ENCODE measurements around the gene EID1.

Gene EID1

DNA sequence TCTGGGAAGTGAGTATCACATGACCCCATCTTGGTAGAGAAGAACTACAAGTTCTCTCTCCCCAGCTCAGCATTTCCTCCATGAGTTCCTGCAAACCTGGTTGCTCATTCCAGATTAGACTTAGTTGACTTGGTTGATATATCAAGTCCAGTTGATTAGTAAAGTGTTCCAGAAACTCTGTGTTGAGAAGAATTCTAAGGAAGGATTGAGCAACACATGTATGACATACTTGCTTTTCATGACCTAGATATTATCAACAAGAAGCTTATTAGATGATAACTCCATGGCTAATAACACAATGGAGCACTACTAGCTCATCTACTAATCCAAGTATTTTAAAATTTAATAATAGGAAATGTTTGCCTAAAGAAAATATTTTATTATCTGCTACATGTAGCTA is 6.4 kb upstream of the EID1 start:
- Histone ChIP-seq H3K9me3 (ENCODE audit: severe bottlenecking) (no peaks in the 10 kb centered on the region), H3K27ac (no peak overlapping the region), H3K36me3 (no peaks in the 10 kb centered on the region), H3K4me3 (ENCODE audit: low read depth, low read length) (no peak overlapping the region), H3K27me3 (ENCODE audit: insufficient read depth, low read depth, severe bottlenecking) (no peaks in the 10 kb centered on the region)
- TF ChIP-seq, protein P1, sequence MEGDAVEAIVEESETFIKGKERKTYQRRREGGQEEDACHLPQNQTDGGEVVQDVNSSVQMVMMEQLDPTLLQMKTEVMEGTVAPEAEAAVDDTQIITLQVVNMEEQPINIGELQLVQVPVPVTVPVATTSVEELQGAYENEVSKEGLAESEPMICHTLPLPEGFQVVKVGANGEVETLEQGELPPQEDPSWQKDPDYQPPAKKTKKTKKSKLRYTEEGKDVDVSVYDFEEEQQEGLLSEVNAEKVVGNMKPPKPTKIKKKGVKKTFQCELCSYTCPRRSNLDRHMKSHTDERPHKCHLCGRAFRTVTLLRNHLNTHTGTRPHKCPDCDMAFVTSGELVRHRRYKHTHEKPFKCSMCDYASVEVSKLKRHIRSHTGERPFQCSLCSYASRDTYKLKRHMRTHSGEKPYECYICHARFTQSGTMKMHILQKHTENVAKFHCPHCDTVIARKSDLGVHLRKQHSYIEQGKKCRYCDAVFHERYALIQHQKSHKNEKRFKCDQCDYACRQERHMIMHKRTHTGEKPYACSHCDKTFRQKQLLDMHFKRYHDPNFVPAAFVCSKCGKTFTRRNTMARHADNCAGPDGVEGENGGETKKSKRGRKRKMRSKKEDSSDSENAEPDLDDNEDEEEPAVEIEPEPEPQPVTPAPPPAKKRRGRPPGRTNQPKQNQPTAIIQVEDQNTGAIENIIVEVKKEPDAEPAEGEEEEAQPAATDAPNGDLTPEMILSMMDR (IDR thresholded peaks at IDR 0.05; ENCODE audit: low read depth, low read length), result no peak
- no peak for DNase-seq

DNA sequence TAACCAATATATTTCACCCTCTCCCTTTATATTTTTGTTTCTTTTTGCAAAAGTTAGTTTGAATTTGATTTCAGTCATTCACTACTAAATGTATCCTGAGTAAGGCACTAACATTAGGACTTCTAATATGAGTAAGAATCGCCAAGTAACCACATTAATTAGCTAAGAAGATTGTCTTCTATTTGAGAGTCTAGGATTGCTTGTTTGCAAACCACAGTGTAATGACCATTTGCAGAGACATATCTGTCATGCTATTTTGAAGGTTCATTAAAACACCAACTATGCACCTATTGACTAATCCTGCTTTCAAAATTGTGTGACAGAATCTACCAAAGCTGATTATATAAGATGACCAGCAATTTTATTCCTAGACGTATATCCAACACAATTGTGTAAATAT is 5.3 kb upstream of the EID1 start:
- DNase-seq, result no peak
- Histone ChIP-seq H3K27ac (no peak overlapping the region), H3K27me3 (ENCODE audit: insufficient read depth, low read depth, severe bottlenecking) (no peaks in the 10 kb centered on the region), H3K9me3 (ENCODE audit: severe bottlenecking) (no peaks in the 10 kb centered on the region), H3K4me3 (ENCODE audit: low read depth, low read length) (no peak overlapping the region), H3K36me3 (no peaks in the 10 kb centered on the region)
- TF ChIP-seq, protein P1 (IDR thresholded peaks at IDR 0.05; ENCODE audit: low read depth, low read length), result no peak

DNA sequence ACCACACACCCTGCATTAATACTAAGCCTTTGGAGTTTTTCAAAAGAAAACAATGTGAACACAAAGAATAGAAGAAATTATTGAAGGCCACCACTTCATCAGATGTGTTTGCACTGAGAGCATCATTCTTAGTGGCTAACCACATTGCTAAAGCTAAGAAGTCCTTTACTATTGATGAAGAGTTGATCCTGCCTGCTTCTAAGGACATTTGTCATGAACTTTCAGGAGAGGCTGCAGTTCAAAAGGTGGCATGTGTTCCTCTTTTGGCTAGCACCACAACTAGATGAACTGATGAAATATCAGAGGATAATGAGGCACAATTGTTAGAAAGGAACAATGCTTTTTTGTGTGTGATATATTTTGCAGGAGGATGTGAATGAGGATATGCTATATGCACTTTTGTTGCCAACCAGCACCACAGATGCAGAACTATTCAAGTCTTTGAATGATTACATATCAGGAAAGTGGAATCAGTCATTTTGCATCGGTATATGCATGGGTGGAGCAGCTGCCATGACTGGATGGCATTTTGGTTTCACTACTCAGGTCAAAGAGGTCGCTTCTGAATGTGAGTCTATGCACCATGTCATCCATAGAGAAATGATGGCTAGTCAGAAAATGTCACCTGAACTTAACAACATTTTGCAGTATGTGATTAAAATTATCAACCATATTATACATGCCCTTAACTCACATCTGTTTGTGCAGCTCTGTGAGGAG is 2.5 kb upstream of the EID1 start:
- Histone ChIP-seq H3K9me3 (ENCODE audit: severe bottlenecking) (no peaks in the 10 kb centered on the region), H3K4me3 (ENCODE audit: low read depth, low read length) (no peak overlapping the region), H3K36me3 (no peaks in the 10 kb centered on the region), H3K27me3 (ENCODE audit: insufficient read depth, low read depth, severe bottlenecking) (no peaks in the 10 kb centered on the region), H3K27ac (no peak overlapping the region)
- DNase-seq, result no peak
- TF ChIP-seq, protein P1 (IDR thresholded peaks at IDR 0.05; ENCODE audit: low read depth, low read length), result no peak

DNA sequence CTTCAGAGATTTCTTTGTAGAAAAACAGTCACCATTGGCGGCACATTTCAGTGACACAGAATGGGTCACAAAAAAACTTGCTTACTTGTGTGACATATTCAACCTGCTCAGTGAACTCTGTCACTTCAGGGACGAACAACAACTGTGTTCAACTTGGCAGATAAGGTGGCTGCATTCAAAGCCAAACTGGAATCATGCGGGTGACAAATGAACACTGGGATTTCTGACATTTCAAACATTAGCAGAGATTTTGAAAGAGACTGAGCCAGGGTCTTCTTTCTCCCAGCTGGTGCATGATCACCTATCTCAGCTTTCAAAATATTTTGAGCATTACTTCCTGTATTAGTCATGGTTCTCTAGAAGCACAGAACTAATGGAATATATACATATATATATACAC is 1.9 kb upstream of the EID1 start:
- no peak for DNase-seq
- TF ChIP-seq, protein P1 (IDR thresholded peaks at IDR 0.05; ENCODE audit: low read depth, low read length), result no peak
- Histone ChIP-seq H3K27ac (no peak overlapping the region), H3K9me3 (ENCODE audit: severe bottlenecking) (no peaks in the 10 kb centered on the region), H3K4me3 (ENCODE audit: low read depth, low read length) (no peak overlapping the region), H3K36me3 (no peaks in the 10 kb centered on the region), H3K27me3 (ENCODE audit: insufficient read depth, low read depth, severe bottlenecking) (no peaks in the 10 kb centered on the region)

DNA sequence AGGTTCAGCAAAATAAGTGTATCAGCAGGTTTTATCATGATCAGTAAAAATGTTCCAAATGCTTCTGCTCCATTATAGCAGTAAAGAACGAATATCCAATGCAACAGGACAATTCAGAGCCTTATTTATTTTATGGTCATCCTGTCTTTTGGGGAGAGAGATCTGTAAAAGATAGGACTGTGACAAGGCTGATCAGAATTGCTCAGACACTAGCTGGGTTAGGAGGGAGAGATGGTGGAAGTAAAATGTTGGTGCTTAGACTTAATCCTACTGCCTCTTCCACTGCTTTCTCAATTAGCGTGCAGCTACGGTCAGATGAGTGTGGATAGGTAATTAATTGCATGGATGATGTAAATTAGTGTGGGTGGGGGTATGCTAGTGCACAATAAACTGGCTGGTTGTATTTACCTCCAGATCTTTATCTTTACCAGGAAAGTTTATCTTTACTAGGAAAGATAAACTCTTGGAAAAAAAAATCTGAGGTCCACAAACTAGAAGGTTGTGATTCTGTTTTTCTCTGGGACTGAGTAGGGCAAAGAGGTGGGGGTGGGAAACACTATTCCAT is 2.2 kb downstream of the EID1 start:
- no peak overlapping the region for H3K27ac ChIP-seq
- H3K9me3 ChIP-seq (ENCODE audit: severe bottlenecking), result no peaks in the 10 kb centered on the region
- H3K27me3 ChIP-seq (ENCODE audit: insufficient read depth, low read depth, severe bottlenecking), result no peaks in the 10 kb centered on the region
- TF ChIP-seq, protein P1 (IDR thresholded peaks at IDR 0.05; ENCODE audit: low read depth, low read length), result no peak
- no peaks in the 10 kb centered on the region for H3K36me3 ChIP-seq
- no peak overlapping the region for H3K4me3 ChIP-seq (ENCODE audit: low read depth, low read length)
- no peak for DNase-seq

DNA sequence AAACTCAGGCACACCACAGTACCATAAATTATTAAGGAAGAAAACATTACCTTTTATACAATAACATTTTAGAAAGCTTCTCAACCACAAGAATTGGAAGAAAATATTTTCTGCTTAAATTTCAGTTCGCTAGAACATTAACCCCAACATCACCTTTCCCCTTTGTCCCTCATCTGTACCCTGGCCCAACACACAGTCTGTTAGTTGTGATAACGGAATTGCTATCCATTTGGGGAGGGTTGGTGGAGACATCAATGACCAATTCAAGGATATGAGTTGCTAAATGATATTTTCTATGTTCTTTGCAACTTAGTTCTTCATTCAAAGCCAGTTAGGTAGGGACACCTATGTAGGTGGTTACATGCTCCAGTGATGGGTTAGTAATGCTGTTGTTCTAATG is 5.8 kb downstream of the EID1 start:
- H3K36me3 ChIP-seq, result no peaks in the 10 kb centered on the region
- no peaks in the 10 kb centered on the region for H3K27me3 ChIP-seq (ENCODE audit: insufficient read depth, low read depth, severe bottlenecking)
- TF ChIP-seq, protein P1 (IDR thresholded peaks at IDR 0.05; ENCODE audit: low read depth, low read length), result no peak
- no peak overlapping the region for H3K27ac ChIP-seq
- DNase-seq, result no peak
- H3K4me3 ChIP-seq (ENCODE audit: low read depth, low read length), result no peak overlapping the region
- H3K9me3 ChIP-seq (ENCODE audit: severe bottlenecking), result no peaks in the 10 kb centered on the region
